Effector memory CD4-positive, alpha-beta T cell (primary cell): Measurements from ENCODE around the gene RPL12.
A peak's percentile ranks its signal among the peaks of the same experiment; 100 is the strongest.

ENCODE experiments used
- DNase-seq, 3 donors: peaks; one replicate each; pipeline ENCODE4 v3.0.0-alpha.2; 2020
- H3K27ac ChIP-seq: 2 replicates; pipeline ENCODE4 v1.7.0; 2013; ENCODE audit warnings: mild to moderate bottlenecking, low read length, moderate library complexity; ENCODE audit not compliant: insufficient read depth, poor library complexity, severe bottlenecking
- H3K27me3 ChIP-seq: replicated peaks from 2 replicates; pipeline ENCODE4 v1.7.0; 2013; ENCODE audit warnings: mild to moderate bottlenecking, low read length; ENCODE audit not compliant: insufficient read depth, control insufficient read depth, poor library complexity, severe bottlenecking
- H3K36me3 ChIP-seq: 2 replicates; pipeline ENCODE4 v1.7.0; 2013; ENCODE audit warnings: mild to moderate bottlenecking, low read length, moderate library complexity; ENCODE audit not compliant: control insufficient read depth, insufficient read depth
- H3K4me1 ChIP-seq: 2 replicates; pipeline ENCODE4 v1.7.0; 2013; ENCODE audit warnings: low read length, mild to moderate bottlenecking; ENCODE audit not compliant: control insufficient read depth, insufficient read depth, poor library complexity, severe bottlenecking
- H3K4me3 ChIP-seq: 2 replicates; pipeline ENCODE4 v1.7.0; 2013; ENCODE audit warnings: low read length, low read depth, mild to moderate bottlenecking; ENCODE audit not compliant: insufficient read depth, poor library complexity, severe bottlenecking
- H3K9me3 ChIP-seq: 2 replicates; pipeline ENCODE4 v1.7.0; 2013; ENCODE audit warnings: mild to moderate bottlenecking, low read length, moderate library complexity; ENCODE audit not compliant: control insufficient read depth

The RPL12 gene

DNA sequence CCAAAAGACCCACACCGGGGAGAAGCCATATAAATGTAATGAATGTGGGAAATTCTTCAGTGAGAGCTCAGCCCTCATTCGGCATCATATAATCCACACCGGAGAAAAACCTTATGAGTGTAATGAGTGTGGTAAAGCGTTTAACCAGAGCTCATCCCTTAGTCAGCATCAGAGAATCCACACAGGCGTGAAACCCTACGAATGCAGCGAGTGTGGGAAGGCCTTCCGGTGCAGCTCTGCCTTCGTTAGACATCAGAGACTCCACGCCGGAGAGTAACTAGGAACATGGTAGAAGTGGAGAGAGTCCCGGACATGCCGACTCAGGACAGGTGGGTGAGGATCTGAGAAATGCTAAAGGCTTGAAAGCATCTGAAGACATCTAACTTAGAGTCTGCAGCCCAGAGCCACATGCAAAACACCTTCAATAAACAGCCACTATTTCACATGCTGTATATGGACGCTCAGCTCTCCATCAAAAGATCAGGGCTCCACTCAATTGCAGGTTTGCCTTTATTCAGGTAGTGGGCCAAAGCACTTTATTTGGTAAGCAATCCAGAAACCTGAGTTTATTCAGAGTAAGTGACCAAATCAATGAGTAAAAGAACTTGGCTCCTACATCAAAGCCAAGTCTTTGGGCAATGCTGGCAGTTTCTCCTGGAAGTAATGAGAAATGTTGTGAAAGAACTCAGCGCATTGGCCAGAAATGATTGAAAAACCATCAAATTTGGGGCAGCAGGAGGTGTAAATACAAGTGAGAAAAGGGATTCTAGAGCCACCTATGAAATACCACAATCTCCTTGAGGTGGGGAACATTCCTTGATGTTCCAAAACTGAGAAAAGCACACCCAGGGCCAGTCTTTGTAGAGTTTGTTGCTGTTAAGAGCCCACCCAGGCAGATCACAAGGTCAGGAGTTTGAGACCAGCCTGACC lies 6.0 kb downstream of the RPL12 start:
- H3K4me3 ChIP-seq, result no peak overlapping the region
- H3K4me1 ChIP-seq, result peaks cover 14% of the 10 kb centered on the region

DNA sequence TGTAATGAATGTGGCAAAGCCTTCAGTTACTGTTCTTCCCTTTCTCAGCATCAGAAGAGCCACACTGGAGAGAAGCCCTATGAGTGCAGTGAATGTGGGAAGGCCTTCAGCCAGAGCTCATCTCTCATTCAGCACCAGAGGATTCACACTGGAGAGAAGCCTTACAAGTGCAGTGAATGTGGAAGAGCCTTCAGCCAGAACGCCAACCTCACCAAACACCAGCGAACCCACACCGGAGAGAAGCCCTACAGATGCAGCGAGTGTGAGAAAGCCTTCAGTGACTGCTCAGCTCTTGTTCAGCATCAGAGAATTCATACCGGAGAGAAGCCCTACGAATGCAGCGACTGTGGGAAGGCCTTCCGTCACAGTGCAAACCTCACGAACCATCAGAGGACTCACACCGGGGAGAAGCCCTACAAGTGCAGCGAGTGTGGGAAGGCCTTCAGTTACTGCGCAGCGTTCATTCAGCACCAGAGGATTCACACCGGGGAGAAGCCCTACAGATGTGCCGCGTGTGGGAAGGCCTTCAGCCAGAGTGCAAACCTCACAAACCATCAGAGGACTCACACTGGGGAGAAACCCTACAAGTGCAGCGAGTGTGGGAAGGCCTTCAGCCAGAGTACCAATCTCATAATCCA lies 6.8 kb downstream of the RPL12 start:
- Histone ChIP-seq H3K9me3 (no peaks in the 10 kb centered on the region), H3K36me3 (peaks cover 67% of the 10 kb centered on the region), H3K4me1 (peaks cover 7% of the 10 kb centered on the region), H3K4me3 (no peak overlapping the region), H3K27me3 (no peaks in the 10 kb centered on the region), H3K27ac (no peak overlapping the region)
- no peak for DNase-seq

More for the DNA sequence above, 6.0 kb downstream of the RPL12 start:
- Histone ChIP-seq H3K9me3 (no peaks in the 10 kb centered on the region), H3K27ac (no peak overlapping the region), H3K36me3 (peaks cover 66% of the 10 kb centered on the region), H3K27me3 (no peaks in the 10 kb centered on the region)
- DNase-seq, result no peak

DNA sequence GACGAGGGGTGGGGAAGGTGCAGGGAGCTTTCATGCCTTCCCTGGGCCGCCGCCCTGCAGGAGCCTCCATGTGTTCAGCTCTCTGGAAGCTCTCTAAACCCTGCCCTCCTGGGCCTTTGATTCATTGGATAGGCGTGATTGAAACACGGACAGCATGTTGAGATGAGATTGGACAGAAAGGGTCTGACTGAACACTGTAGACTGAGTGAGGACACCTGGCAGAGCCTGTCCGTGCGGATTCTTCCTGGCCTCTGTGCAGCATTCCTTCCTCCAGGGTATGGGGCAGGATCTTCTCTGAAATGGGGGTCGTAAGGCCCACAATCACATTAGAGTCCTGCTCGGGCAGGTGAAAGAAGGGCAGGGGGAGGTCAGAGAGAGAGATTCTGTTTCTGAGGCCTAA lies 12.8 kb downstream of the RPL12 start:
- Histone ChIP-seq H3K9me3 (no peaks in the 10 kb centered on the region), H3K4me3 (no peak overlapping the region), H3K4me1 (no peaks in the 10 kb centered on the region), H3K27me3 (no peaks in the 10 kb centered on the region), H3K36me3 (peaks cover 72% of the 10 kb centered on the region), H3K27ac (no peak overlapping the region)
- DNase-seq, result no peak

DNA sequence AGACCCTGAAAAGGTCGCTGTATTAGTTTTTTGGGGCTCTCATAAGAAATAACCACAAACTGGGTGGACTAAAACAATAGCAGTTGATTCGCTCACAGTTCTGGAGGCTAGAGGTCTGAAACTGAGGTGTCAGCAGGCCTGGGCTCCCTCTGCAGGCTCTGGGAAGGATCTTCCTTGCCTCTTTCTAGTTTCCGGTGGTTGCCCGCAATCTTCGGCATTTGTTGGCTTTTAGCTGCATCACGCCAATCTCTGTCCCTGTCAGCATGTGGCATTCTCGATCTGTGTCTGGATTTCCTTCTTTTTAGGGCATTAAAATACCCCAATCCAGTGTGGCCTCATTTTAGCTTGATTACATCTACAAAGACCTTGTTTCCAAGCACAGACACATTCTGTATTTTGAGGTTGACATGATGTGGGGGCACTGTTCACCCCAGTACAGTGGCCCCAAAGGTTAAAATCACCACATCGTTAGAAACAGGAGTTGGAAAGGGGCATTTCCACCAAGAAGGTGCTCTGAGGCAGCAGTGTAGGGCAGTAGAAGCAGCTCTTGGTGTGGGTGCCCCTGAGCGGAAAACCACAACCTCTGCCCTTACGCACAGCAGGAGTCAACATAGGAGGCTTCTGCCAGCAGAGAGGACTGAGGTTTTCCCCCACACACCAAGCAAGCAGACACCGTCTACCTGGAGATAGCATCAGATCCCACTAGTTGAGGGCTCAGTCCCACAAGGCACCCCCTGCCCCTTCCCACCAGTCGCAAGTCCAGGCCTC lies 13.5 kb downstream of the RPL12 start:
- H3K4me3 ChIP-seq, result no peak overlapping the region
- peak overlapping the region; percentile 20 for H3K27ac ChIP-seq
- H3K9me3 ChIP-seq, result no peaks in the 10 kb centered on the region
- H3K27me3 ChIP-seq, result no peaks in the 10 kb centered on the region
- no peaks in the 10 kb centered on the region for H3K4me1 ChIP-seq
- peak; percentile 24 to 39 (median 25) for DNase-seq
- H3K36me3 ChIP-seq, result peaks cover 74% of the 10 kb centered on the region

DNA sequence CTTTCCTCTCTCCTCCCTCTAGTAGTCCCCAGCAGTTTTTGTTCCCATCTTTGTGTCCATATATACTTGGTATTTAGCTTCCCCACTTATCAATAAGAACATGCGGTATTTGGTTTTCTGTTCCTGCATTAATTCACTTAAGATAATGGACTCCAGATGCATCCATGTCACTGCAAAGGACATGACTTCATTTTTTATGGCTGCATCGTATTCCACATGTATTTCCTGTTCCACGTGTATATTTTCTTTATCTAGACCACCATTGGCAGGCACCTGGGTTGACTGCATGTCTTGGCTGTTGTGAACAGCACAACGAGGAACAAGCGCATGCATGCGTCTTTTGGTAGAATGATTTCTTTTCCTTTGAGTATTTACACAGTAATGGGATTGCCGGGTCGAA lies 20.8 kb downstream of the RPL12 start:
- no peak for DNase-seq
- H3K36me3 ChIP-seq, result peaks cover 32% of the 10 kb centered on the region
- no peaks in the 10 kb centered on the region for H3K27me3 ChIP-seq
- H3K27ac ChIP-seq, result no peak overlapping the region
- peaks cover under 1% of the 10 kb centered on the region for H3K4me1 ChIP-seq
- no peak overlapping the region for H3K4me3 ChIP-seq
- H3K9me3 ChIP-seq, result no peaks in the 10 kb centered on the region

DNA sequence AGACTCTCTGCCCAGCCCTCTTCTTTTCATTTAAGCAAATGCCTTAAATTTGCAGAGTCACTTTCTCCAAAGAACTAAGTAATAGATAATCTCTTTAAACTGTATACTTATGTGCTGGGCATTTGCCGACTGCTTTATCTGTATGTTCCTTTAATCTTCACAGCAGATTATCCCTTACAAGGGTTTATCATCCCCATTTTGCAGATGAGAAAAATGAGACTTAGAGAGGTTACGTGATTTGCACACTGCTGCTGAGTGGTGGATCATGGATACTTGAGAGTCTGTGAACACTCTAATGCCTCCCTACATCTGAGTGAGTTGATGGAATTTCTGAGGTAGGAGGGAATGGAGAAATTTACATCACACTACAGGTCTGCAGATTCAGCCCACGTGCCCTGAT lies 22.9 kb downstream of the RPL12 start:
- Histone ChIP-seq H3K36me3 (peaks cover 16% of the 10 kb centered on the region), H3K27ac (no peak overlapping the region), H3K9me3 (no peaks in the 10 kb centered on the region), H3K27me3 (no peaks in the 10 kb centered on the region), H3K4me3 (no peak overlapping the region), H3K4me1 (peaks cover 7% of the 10 kb centered on the region)
- no peak for DNase-seq

DNA sequence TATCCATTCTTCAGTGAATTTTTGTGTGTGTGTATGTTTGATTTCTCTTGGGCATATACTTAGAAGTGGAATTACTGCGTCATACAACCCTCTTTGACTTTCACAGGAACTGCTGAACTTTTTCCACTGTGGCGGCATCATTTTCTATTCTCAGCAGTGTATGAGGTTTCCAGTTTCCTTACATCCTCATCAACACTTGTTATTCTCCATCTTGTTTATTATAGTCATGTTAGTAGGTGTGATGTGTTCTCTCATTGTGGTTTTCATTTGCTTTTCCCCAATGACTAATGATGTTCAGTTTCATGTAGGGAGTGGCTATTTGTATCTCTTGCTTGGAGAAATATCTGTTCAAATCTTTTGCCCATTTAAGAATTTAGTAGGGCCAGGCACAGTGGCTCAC lies 24.4 kb downstream of the RPL12 start:
- H3K36me3 ChIP-seq, result peaks cover 11% of the 10 kb centered on the region
- H3K4me3 ChIP-seq, result no peak overlapping the region
- H3K27ac ChIP-seq, result no peak overlapping the region
- no peaks in the 10 kb centered on the region for H3K27me3 ChIP-seq
- peaks cover 7% of the 10 kb centered on the region for H3K4me1 ChIP-seq
- no peak for DNase-seq
- no peaks in the 10 kb centered on the region for H3K9me3 ChIP-seq

DNA sequence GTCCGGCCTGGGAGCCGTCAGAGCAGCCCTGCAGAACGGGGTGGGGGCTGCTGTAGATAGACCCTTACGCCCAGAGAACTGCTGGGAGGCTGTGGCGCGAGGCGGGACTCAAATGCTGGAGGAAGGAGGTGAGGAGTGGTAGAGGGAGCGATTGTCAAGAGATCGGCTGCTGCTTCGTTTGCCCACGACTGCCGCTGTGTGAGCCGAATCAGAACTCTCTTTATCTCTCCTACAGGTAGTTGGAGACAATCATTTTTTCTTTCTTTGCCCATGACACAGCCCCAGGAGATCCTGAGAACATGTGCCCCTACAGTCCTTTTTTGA lies 26.6 kb downstream of the RPL12 start:
- no peaks in the 10 kb centered on the region for H3K9me3 ChIP-seq
- H3K4me1 ChIP-seq, result peaks cover 7% of the 10 kb centered on the region
- peak overlapping the region; percentile 96 for H3K4me3 ChIP-seq
- no peak for DNase-seq
- no peaks in the 10 kb centered on the region for H3K27me3 ChIP-seq
- H3K36me3 ChIP-seq, result no peaks in the 10 kb centered on the region
- peak overlapping the region; percentile 72 for H3K27ac ChIP-seq

DNA sequence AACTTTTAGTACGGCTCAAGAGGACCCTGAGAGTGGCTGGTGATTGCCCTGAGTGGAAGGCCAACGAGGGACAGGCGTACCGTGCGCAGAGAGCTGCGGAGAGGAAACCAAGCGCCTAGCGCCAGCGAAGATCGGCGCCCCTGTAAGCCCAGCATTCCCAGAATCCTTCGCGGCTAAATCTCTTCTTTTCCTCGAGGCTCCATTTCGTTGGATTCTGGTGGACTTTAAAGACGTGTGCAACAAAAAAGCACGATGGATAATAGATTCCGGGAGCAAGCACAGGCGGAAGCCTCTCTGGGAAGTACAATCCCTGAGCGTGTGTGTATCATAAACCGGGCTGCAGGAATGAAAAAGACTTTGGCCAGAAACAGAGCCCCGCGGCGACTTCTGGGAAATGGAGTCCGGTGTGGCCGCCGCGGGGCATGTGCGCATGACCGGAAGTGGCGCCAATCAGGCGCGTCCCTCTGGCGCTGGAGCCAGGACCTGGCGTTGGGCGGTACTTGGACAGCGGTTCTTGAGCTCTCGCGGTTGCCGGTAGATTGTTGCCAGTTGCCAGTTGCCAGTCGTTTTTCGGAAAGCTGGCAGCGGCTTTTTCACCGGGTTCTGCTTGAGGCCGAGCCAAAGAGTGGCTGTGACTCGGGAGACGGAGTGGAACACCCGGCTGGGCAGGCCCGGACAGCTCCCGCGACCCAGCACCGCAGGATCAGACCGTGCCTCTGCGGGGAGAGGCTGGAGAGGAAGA lies 27.1 kb downstream of the RPL12 start, which contains the start of gene ZNF79:
Gene ZNF79, plus strand, starts transcription at position 449 of the 742 bp plus-strand sequence. CDS start 406 bp downstream, outside the sequence.
- H3K27me3 ChIP-seq, result no peaks in the 10 kb centered on the region
- no peaks in the 10 kb centered on the region for H3K9me3 ChIP-seq
- H3K4me1 ChIP-seq, result peaks cover 7% of the 10 kb centered on the region
- peak within 1 kb of the TSS; percentile 96 for H3K4me3 ChIP-seq
- peak; percentile 79 to 88 (median 81) for DNase-seq
- H3K27ac ChIP-seq, result peak within 1 kb of the TSS; percentile 72
- H3K36me3 ChIP-seq, result no peaks in the 10 kb centered on the region
